GM23248 (cell line): Measurements from ENCODE around the gene ZNF681.

Experiments used
- EZH2 ChIP-seq: fragments of 200-600 bp; sonication (generic); IDR thresholded peaks from 2 replicates; pipeline ENCODE4 v1.6.1; 2018; ENCODE audit warnings: antibody characterized with exemption, mild to moderate bottlenecking; ENCODE audit not compliant: insufficient read depth, poor library complexity, severe bottlenecking
- EZH2phosphoT487 ChIP-seq: fragments of 200-600 bp; sonication (generic); IDR thresholded peaks from 2 replicates; pipeline ENCODE4 v1.6.1; 2018; ENCODE audit warnings: antibody characterized with exemption, moderate library complexity, mild to moderate bottlenecking, low read depth; ENCODE audit not compliant: insufficient read depth

- TF ChIP-seq EZH2 (no peak), EZH2phosphoT487 (no peak)
These were observed 6.1 kb upstream of the ZNF681 start for GRCh38 chr19:23764781-23765180.
